KOPT-K1 (cell line): ENCODE measurements around the gene KCNQ1.
"Not testable (repeated sequence)": the region's sequence is repeated elsewhere in the genome, so short reads cannot be mapped to it uniquely, and the experiment has no call there.

ENCODE experiments used
- H3K27ac ChIP-seq: fragments of 200-600 bp; sonication (generic); 2 replicates; pipeline ENCODE4 v1.5.1; 2016; ENCODE audit warnings: antibody characterized with exemption, mild to moderate bottlenecking, low read depth, low read length; ENCODE audit not compliant: poor library complexity, severe bottlenecking
- H3K36me3 ChIP-seq: fragments of 200-600 bp; sonication (generic); 2 replicates; pipeline ENCODE4 v1.5.1; 2017; ENCODE audit warnings: antibody characterized with exemption, mild to moderate bottlenecking, low read length, moderate library complexity; ENCODE audit not compliant: insufficient read depth
- H3K9me3 ChIP-seq: fragments of 200-600 bp; sonication (generic); 2 replicates; pipeline ENCODE4 v1.5.1; 2017; ENCODE audit warnings: antibody characterized with exemption, low read length, mild to moderate bottlenecking; ENCODE audit not compliant: insufficient read depth, poor library complexity, severe bottlenecking

KCNQ1 gene

DNA sequence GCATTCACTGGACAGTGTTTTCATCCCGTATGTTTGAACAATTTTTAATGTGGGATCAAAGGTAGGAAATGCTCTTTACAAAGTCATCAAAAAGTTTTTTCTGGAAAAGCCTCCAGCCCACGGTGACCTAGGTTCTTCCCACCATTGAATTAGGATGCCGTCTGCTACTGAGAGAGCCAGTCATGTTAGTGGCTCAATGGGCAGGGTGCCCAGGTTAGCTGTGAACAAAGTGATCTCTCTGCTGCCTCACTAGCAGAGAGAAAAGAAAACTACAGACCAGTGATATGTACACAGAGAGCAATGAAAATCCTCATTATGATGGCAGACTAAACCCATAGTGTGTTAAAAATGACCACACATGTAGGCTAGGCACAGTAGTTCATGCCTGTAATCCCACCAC is 32.4 kb downstream of the KCNQ1 start:
- no peak overlapping the region for H3K27ac ChIP-seq
- peaks cover 33% of the 10 kb centered on the region for H3K9me3 ChIP-seq

DNA sequence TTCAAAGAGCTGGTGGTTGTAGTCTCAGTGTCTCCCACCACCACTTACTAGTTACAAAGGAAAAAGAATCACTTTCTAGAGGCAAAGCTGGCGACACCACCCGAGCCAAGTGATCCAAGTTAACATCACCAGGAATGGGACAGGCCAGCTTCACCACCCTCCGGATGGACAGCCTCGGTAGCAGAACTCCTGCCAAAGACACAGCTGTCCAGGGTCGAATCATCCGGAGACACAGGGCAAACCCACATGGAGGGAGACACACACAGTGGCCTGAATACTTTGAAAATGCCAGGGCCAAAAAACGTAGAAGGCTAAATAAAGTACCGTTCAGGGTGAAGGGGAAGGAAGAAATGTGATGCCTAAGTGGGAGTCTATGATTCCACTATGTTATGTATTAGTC is 33.1 kb downstream of the KCNQ1 start:
- H3K36me3 ChIP-seq = no peaks in the 10 kb centered on the region
- no peak overlapping the region for H3K27ac ChIP-seq
- H3K9me3 ChIP-seq = peaks cover 33% of the 10 kb centered on the region

More for the DNA sequence above, 32.4 kb downstream of the KCNQ1 start:
- H3K36me3 ChIP-seq = no peaks in the 10 kb centered on the region

DNA sequence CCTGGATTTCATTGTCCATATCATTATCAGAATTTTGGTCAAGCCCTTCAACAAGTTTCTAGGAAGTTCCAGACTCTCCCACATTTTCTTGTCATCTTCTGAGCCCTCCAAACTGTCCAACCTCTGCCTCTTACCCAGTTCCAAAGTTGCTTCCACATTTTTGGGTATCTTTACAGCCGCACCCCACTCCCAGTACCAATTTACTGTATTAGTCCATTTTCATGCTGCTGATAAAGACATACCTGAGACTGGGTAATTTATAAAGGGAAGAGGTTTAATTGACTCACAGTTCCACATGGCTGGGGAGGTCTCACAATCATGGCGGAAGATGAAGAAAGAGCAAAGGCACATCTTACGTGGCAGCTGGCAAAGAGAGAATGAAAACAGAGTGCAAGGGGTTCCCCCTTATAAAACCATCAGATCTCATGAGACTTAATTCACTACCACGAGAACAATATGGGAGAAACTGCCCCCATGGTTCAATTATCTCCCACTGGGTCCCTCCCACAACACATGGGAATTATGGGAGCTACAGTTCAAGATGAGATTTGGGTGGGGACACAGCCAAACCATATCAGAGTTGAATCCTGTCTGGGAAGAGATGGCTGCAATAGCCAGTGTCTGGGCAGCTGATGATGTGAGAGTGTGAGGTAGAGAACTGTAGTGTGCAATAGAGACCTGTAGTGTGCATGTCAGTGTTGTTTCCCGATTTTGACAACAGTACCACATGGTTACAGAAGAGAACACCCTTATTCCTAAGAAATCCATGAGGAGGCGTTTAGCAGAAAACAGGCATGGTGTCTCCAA is 35.5 kb downstream of the KCNQ1 start:
- H3K9me3 ChIP-seq = peaks cover 33% of the 10 kb centered on the region
- not testable (repeated sequence) for H3K36me3 ChIP-seq, H3K27ac ChIP-seq

DNA sequence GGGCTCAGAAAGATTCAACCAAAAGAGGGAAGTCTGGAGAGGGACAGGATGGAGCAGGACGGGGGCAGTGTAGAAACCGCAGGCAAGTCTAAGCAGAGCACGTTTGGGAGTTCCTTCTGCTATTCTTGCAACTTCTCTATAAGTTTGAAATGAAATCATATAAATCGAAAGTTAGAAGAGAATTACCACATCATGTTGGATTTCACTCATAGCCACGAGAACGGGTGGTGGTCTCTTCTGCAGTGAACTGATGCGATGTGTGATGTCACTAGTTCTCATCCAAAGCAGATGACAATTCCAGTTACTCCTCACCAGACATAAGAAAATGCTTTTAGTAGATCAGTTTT is 36.0 kb downstream of the KCNQ1 start:
- no peak overlapping the region for H3K27ac ChIP-seq
- peaks cover 36% of the 10 kb centered on the region for H3K9me3 ChIP-seq
- no peaks in the 10 kb centered on the region for H3K36me3 ChIP-seq

DNA sequence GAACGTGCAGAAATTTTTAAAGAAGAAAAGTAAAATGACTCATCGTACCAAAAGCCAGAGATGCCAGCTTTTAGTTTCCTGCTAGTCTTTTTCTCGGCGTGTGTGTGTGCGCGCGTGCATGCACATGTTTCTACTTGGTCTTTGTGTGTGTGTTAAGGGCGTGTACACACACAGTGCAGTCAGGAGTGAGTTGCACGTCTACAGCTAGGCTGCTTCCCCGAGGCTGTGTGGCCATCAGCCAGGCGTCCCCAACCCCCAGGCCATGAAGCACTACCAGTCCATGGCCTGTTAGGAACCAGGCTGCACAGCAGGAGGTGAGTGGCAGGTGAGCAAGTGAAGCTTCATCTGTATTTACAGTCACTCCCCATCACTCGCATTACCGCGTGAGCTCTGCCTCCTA is 36.4 kb downstream of the KCNQ1 start:
- H3K9me3 ChIP-seq = peaks cover 40% of the 10 kb centered on the region
- no peak overlapping the region for H3K27ac ChIP-seq
- H3K36me3 ChIP-seq = no peaks in the 10 kb centered on the region

DNA sequence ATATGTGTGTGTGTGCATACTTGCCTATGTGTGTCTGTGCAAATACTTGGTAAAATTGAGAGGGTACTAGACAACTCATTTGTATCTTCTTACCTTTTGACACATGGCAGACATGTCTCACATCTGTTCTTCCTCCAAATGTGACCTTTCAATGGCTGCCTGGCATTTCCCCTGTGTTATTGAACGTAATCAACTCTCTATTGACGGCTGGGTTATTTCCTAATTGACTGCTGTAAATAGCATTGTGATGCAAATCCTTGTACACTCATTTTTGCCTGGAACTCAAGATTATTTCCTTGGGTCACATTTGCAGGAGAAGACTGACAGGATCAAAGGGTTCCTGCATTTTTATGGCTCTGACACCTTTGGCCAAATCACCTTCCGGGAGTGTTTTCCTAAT is 37.4 kb downstream of the KCNQ1 start:
- no peak overlapping the region for H3K27ac ChIP-seq
- H3K36me3 ChIP-seq = no peaks in the 10 kb centered on the region
- H3K9me3 ChIP-seq = peaks cover 45% of the 10 kb centered on the region

DNA sequence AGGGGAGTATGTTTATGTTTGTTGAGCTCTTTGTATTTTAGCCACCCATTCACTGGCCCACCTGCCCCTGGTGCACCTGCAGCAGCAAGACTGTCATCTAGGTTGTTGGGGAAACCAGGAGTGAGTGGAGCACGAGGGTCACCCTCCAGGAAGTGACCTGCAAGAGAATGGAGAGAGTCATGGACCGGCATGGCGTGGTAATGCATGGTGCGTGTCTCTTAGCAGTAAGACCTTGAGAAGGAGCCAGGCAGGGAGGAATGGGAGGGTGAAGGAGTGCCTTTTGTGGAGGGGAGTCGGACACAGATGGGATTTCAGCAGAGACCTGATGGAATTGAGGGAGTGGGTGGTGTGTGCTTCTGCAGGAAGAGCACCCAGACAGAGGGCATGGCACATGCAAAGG is 37.9 kb downstream of the KCNQ1 start:
- Histone ChIP-seq H3K9me3 (peaks cover 49% of the 10 kb centered on the region), H3K27ac (no peak overlapping the region), H3K36me3 (no peaks in the 10 kb centered on the region)

DNA sequence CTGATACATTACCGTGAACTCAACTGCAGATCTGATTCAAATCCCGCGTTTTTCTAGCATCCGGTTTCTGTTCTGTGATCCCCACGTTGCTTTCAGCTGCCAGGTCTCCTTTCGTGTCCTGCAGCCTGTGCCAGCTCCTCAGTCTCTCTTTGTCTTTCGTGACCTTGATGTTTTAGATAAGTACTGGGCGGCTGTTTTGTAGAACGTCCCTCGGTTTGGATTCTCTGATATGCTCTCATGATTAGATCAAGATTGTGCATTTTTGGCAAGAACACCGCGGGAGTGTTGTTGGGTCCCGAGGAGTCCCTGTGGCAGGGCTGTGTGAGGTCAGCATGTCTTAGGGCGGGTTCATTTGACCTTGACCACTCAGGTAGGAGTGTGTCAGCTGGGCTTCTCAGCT is 38.6 kb downstream of the KCNQ1 start:
- H3K36me3 ChIP-seq = no peaks in the 10 kb centered on the region
- H3K27ac ChIP-seq = no peak overlapping the region
- H3K9me3 ChIP-seq = peaks cover 51% of the 10 kb centered on the region

DNA sequence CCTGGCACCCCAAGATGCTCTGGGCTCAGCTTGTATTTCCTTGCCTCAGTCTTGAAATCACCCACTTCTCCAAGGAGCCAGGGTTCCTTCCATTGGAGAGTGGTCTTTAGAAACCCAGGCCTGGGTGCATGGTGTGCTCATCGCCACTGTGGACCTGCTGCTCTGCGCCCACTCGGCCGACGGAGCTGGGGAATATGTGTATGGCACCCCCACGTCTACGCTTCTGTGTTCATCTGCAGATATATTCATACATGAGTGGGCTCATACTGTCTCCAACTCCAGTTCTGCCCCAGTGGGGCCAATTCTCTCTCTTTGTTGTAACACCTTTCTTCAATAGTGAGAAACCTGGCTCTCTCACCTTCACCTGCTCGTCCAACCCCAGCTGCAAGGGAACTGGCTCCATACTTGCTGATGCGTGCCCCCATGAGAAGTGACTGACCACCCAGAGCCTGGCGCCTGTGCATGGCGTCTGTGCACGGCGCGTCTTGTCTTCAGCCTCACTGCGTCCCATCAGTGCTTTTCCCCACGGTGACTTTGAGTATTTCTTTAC is 39.8 kb downstream of the KCNQ1 start:
- Histone ChIP-seq H3K9me3 (peaks cover 51% of the 10 kb centered on the region), H3K36me3 (no peaks in the 10 kb centered on the region), H3K27ac (no peak overlapping the region)

DNA sequence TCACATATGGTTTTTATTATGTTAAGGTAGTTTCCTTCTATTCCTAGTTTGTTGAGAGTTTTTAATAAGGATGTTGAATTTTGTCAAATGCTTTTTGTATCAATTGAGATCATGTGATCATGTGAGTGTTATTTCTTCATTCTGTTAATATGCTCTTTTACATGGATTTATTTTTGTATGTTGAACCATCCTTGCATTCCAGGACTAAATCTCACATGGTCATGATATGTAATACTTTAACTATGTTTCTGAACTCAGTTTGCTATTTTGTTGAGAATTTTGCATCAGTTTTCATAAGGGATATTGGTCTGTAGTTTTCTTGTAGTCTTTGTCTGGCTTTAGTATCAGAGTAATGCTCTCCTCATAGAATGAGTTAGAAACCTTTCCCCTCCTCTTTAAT is 43.2 kb downstream of the KCNQ1 start:
- H3K27ac ChIP-seq = no peak overlapping the region
- H3K36me3 ChIP-seq = no peaks in the 10 kb centered on the region
- peaks cover 36% of the 10 kb centered on the region for H3K9me3 ChIP-seq

DNA sequence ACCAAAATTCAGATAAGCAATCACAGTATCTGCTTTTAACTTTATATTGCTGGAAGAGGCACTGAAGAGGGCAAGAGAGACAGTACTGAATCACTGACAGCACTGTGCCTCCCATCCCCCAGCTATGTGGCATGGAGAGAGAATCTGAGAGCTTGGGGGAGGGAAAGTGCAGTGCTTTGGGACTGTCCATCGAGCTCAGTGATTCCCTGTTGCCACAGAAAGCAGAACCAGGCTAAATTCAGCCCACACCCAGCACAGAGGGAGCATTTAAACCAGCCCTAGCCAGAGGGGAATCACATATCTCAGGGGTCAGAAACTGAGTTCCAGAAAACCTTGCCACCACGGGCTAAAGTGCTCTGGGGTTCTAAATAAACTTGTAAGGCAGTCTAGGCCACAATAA is 44.3 kb downstream of the KCNQ1 start:
- H3K27ac ChIP-seq = no peak overlapping the region
- no peaks in the 10 kb centered on the region for H3K36me3 ChIP-seq
- H3K9me3 ChIP-seq = peaks cover 36% of the 10 kb centered on the region

DNA sequence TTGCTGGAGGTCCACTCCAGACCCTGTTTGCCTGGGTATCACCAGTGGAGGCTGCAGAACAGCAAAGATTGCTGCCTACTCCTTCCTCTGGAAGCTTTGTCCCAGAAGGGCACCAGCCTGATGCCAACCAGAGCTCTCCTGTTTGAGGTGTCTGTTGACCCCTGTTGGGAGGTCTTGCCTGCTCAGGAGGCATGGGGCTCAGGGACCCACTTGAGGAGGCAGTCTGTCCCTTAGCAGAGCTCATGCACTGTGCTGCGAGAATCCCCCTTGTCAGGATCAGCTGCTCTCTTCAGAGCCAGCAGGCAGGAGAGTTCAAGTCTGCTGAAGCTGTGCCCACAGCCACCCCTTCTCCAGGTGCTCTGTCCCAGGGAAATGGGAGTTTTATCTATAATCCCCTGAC is 53.1 kb downstream of the KCNQ1 start:
- not testable (repeated sequence) for H3K27ac ChIP-seq, H3K36me3 ChIP-seq
- H3K9me3 ChIP-seq = peaks cover 32% of the 10 kb centered on the region

DNA sequence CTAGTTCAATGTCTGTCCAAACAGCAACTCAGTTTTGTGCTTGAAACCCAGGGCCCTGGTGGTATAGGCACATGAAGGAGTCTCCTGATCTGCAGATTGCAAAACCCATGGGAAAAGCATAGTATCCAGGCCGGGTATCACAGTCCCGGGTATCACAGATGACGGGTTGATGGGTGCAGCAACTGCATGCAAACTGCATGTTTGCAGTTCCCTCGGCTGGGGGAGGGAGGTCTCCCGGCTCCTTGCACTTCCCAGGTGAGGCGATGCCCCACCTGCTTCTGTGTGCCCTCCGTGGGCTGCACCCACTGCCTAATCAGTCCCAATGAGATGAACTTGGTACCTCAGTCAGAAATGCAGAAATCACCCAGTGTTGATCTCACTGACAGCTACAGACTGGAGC is 53.9 kb downstream of the KCNQ1 start:
- Histone ChIP-seq H3K36me3 (no peaks in the 10 kb centered on the region), H3K9me3 (peaks cover 32% of the 10 kb centered on the region), H3K27ac (no peak overlapping the region)

DNA sequence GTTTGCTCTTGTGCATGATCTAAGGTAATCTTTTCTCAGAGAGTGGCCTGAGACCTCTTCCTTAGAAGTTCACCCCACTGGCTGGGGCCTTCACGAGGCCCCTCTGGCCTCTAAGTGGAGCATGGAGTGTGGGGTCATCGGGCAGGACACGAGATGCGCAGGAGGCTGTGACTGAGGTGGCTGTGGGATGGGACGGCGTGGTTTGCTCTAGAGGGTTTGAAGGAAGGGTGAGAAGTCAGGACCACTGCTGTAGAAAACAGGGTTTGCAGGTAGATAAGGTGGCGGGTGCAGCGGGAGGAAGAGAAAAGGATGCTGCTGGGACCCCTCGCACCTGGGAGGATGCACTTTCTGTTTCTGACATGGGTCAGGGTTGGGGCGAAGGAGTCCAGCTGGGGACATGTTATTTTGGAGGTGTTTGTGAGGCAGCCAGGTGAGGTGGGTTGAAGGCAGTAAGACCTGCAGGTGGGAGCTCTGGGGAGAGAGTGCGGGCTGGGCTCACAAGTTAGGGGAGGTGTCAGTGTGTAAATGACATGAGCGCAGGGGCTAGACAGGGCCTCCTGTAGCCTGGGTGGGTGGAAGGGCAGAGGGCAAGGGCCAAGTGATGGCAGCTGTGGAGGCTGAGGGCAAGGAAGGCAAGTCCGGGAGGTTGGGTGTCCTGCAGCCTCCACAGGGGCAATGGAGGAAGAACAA is 62.5 kb downstream of the KCNQ1 start:
- Histone ChIP-seq H3K9me3 (peaks cover 5% of the 10 kb centered on the region), H3K27ac (no peak overlapping the region), H3K36me3 (no peaks in the 10 kb centered on the region)

DNA sequence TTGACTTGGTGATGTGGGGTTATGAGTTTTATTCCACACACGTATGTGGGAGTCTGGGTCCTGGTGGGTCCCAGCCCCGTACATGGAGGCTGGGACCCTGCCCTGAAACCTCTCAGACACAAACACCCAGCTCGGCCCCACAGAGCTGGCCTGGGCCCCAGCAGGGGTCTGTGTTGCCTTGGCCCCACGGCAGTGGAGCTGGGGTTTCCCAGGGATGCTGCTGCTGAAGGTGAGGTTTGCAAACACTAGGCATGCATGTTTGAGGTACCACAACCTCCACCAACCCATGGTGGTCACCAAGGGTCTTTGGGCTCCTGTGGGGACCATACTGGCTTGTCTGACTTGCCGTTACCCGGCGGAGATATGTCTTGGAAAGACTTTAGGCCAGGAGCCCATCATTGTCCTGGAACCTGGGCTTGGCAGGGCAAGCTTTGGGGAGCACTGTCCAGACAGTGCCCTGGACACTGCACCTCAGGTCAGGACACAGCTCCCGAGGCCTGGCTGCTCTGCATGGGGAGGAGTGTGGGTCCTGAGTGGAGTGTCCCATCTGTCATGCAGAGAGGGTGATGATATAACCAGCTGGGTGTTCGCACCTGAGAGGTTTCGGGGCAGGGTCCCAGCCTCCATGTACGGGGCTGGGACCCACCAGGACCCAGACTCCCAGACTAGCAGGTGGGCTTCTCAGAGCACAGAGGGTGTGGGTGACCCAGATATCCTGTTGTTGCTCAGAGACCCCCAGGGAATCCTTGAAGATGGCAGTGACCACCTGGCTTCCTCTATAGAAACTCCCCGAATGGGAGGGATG is 63.3 kb downstream of the KCNQ1 start:
- no peaks in the 10 kb centered on the region for H3K36me3 ChIP-seq
- no peaks in the 10 kb centered on the region for H3K9me3 ChIP-seq
- H3K27ac ChIP-seq = no peak overlapping the region
